ENCODE measurements around the gene MLLT3. TPM values are rescaled to one million over a fixed set of nuclear protein-coding genes. Genes with fewer than 3 reads are reported as not detected.

The MLLT3 gene
- total and polyA plus RNA-seq, 8 donors, result 6.5 to 48.7 (median 24.4) TPM

DNA sequence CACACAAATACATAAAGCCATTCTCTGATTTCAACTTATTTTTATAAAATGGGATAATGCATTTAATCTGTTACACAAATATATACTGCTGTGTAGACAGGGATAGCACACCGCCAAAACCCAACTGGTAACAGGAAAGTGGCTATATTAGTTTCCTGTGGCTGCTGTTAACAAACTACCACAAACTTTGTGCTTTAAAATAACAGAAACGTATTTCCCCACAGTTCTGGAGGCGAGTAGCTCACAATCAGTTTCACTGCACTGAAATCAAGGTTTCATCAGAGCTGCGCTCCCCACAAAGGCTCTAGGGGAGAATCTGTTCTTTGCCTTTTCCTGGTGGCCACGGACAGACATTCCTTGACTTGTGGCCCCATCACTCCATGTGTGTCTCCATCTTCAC, 94.0 kb downstream of the MLLT3 start:
- intact Hi-C loops (cut with DNase I; ENCODE audit: low total_unique reads), result no loop called here

DNA sequence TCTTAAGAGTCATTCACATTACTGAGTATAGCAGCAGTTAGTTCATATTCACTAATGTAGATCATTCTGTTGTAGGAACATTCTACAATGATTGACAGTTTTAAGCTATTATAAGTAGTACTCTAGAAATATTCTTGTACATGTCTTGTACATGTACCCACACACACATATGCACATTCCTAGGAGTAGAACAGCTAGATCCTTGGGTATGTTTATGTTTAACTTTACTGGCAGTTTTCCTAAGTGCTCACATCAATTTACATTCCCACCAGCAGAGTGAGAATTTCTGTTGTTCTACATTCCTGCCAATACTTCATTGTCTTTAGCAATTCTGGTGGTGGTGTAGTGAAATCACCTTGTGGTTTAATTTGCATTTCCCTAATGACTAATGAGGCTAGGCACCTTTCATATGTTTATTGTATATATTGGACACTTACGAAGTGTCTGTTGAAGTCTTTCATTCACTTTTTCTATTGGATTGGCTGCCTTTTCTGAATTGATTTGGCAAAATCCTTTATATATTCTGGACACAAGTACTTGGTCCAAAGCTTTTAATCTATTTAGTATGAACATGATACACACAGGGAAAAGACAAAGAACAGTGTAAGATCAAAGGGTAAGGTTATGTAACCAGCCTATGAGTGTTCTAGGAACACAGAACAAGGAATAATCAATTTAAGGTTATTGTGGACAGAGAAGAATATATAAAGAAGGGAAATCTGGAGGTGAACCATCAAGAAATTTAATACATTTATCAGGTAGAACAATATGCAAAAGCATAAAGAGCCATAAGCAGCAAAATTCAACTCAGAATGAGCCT, 95.6 kb downstream of the MLLT3 start:
- H3K27me3 ChIP-seq, result no peaks in the 10 kb centered on the region
- no peaks in the 10 kb centered on the region for H3K9me3 ChIP-seq
- H3K27ac ChIP-seq, result no peak overlapping the region
- no peaks in the 10 kb centered on the region for H3K36me3 ChIP-seq
- peaks cover 0 to 19% (median 9%) of the 10 kb centered on the region in 4 donors for H3K4me1 ChIP-seq
- no peak for DNase-seq
- WGBS, 5 donors, result 60 to 71% (median 66%) methylated on average over 1 of the region's 1 CpG
- intact Hi-C loops (cut with DNase I; ENCODE audit: low total_unique reads), result no loop called here
- no peak for TF ChIP-seq POLR2A (IDR thresholded peaks at IDR 0.05)
- TF ChIP-seq POLR2AphosphoS5 (IDR thresholded peaks at IDR 0.05), result no peak
- TF ChIP-seq, protein P1, sequence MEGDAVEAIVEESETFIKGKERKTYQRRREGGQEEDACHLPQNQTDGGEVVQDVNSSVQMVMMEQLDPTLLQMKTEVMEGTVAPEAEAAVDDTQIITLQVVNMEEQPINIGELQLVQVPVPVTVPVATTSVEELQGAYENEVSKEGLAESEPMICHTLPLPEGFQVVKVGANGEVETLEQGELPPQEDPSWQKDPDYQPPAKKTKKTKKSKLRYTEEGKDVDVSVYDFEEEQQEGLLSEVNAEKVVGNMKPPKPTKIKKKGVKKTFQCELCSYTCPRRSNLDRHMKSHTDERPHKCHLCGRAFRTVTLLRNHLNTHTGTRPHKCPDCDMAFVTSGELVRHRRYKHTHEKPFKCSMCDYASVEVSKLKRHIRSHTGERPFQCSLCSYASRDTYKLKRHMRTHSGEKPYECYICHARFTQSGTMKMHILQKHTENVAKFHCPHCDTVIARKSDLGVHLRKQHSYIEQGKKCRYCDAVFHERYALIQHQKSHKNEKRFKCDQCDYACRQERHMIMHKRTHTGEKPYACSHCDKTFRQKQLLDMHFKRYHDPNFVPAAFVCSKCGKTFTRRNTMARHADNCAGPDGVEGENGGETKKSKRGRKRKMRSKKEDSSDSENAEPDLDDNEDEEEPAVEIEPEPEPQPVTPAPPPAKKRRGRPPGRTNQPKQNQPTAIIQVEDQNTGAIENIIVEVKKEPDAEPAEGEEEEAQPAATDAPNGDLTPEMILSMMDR (IDR thresholded peaks at IDR 0.05), result no peak
- no peak for TF ChIP-seq EP300 (IDR thresholded peaks at IDR 0.05)
- no peak overlapping the region for H3K4me3 ChIP-seq

More for the DNA sequence above, 94.0 kb downstream of the MLLT3 start:
- no peak for DNase-seq
- no peaks in the 10 kb centered on the region for H3K9me3 ChIP-seq
- H3K27ac ChIP-seq, result no peak overlapping the region
- TF ChIP-seq POLR2AphosphoS5 (IDR thresholded peaks at IDR 0.05) (no peak), POLR2A (IDR thresholded peaks at IDR 0.05) (no peak), EP300 (IDR thresholded peaks at IDR 0.05) (no peak)
- TF ChIP-seq, protein P1 (IDR thresholded peaks at IDR 0.05), result no peak
- no peak overlapping the region for H3K4me3 ChIP-seq
- peaks cover 0 to 19% (median 9%) of the 10 kb centered on the region in 4 donors for H3K4me1 ChIP-seq
- H3K36me3 ChIP-seq, result no peaks in the 10 kb centered on the region
- H3K27me3 ChIP-seq, result no peaks in the 10 kb centered on the region
- WGBS, 5 donors, result 85 to 97% (median 88%) methylated on average over 5 of the region's 5 CpGs

DNA sequence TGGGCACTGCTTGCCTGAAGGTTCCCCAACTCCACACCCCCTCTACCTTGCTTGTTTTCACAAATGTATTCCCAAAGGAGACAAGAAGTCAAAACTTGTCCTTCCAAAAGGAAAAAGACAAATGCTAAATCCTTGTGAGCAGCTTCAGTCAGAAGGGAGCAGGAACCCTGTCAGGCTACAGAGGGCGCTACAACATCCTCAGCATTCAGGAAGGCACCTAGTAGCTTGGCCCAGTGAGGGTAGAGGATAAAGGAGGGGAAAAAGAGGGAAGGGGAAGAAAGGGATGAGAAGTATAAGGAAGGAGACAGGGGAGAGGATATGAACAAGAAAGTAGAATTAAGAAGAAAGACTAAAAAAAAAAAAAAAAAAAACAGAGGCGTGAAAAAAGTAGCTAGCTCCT, 97.5 kb downstream of the MLLT3 start:
- intact Hi-C loops (cut with DNase I; ENCODE audit: low total_unique reads), result no loop called here
- Histone ChIP-seq H3K27ac (no peak overlapping the region), H3K9me3 (no peaks in the 10 kb centered on the region), H3K4me3 (no peak overlapping the region), H3K36me3 (no peaks in the 10 kb centered on the region), H3K4me1 (peaks cover 0 to 19% (median 9%) of the 10 kb centered on the region in 4 donors), H3K27me3 (no peaks in the 10 kb centered on the region)
- no peak for DNase-seq
- 81 to 92% (median 91%) methylated on average over 2 of the region's 2 CpGs for WGBS, 5 donors
- TF ChIP-seq POLR2A (IDR thresholded peaks at IDR 0.05), result no peak
- no peak for TF ChIP-seq POLR2AphosphoS5 (IDR thresholded peaks at IDR 0.05)
- TF ChIP-seq, protein P1 (IDR thresholded peaks at IDR 0.05), result no peak
- TF ChIP-seq EP300 (IDR thresholded peaks at IDR 0.05), result no peak

DNA sequence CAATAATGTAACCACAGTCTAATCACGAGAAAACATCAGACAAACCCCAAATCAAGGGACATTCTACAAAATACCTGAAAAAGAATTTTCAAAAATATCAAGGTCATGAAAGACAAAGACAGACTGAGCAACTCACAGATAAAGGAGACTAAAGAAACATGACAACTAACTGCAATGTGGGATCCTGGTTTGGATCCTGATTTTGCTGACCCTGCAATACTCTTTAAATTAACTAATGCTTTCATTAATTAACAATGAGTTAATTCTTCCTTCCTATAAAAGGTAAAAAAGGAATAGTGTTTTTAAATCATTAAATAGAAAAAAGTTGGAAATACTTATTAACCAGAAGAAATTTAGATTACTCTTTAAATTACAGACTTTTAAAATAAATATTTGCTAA, 103.6 kb downstream of the MLLT3 start:
- Histone ChIP-seq H3K4me3 (no peak overlapping the region), H3K27ac (no peak overlapping the region), H3K4me1 (peaks cover 0 to 8% (median 0%) of the 10 kb centered on the region in 4 donors), H3K9me3 (no peaks in the 10 kb centered on the region), H3K27me3 (no peaks in the 10 kb centered on the region), H3K36me3 (no peaks in the 10 kb centered on the region)
- TF ChIP-seq EP300 (IDR thresholded peaks at IDR 0.05) (no peak), POLR2A (IDR thresholded peaks at IDR 0.05) (no peak), POLR2AphosphoS5 (IDR thresholded peaks at IDR 0.05) (no peak)
- TF ChIP-seq, protein P1 (IDR thresholded peaks at IDR 0.05), result no peak
- WGBS, 5 donors, result 94 to 97% (median 95%) methylated on average over 1 of the region's 1 CpG
- intact Hi-C loops (cut with DNase I; ENCODE audit: low total_unique reads), result no loop called here
- no peak for DNase-seq
